A549 (cell line): ENCODE results near the gene ALPP. TPM values are rescaled to one million over a fixed set of nuclear protein-coding genes. Genes with fewer than 3 reads are reported as not detected.
"Not testable (repeated sequence)": the region's sequence is repeated elsewhere in the genome, so short reads cannot be mapped to it uniquely, and the experiment has no call there.

Experiments used
- ATAC-seq, 2 experiments: fragments of 200-7000 bp in 1 of 2; fragments of >200 bp in 1 of 2; cut with Nextera tagmentation in 1 of 2; cut with Tn5 transposase in 1 of 2; 3 replicates each; pipeline versions ENCODE4 v1.8.0 to v1.9.1; 2018 to 2020; ENCODE audit warnings: mild to moderate bottlenecking in 1 of 2, moderate library complexity in 1 of 2
- CTCF ChIA-PET: fragments of 300-600 bp; sonication (Branson Sonifier 250); formaldehyde crosslinking; extraction: SDS; loops from one replicate; lab custom pipeline; 2021; ENCODE audit warnings: antibody characterized with exemption, inconsistent platforms; lab: Yijun Ruan, JAX
- POLR2A ChIA-PET: fragments of 350-600 bp; formaldehyde crosslinking; extraction: SDS; loops from one replicate; lab custom pipeline; 2021; ENCODE audit warnings: antibody characterized with exemption, inconsistent platforms; lab: Yijun Ruan, JAX
- DNase-seq, 2 experiments: peaks; one replicate each; pipeline versions ENCODE4 v3.0.0 to v3.0.0-alpha.2; 2011 to 2016; ENCODE audit warnings: low read depth in 1 of 2, low spot score in 1 of 2
- FAIRE-seq: peaks from 2 replicates; lab custom pipeline; 2011; peaks lifted over from hg19 to GRCh38; lab: Jason Lieb, UNC
- H3K27ac ChIP-seq, 2 experiments: fragments of >200 bp; sonication (Bioruptor Twin); formaldehyde crosslinking; 3 replicates each; pipeline ENCODE4 v1.5.1; 2016 to 2017
- H3K4me1 ChIP-seq: fragments of >200 bp; sonication (Bioruptor Twin); formaldehyde crosslinking; 3 replicates; pipeline ENCODE4 v1.6.1; 2016
- H3K4me2 ChIP-seq: fragments of >200 bp; sonication (Bioruptor Twin); formaldehyde crosslinking; 3 replicates; pipeline ENCODE4 v1.6.1; 2016
- H3K4me3 ChIP-seq: fragments of >200 bp; sonication (Bioruptor Twin); formaldehyde crosslinking; 3 replicates; pipeline ENCODE4 v1.5.1; 2016
- H3K9me3 ChIP-seq: fragments of >200 bp; sonication (Bioruptor Twin); formaldehyde crosslinking; 3 replicates; pipeline ENCODE4 v1.6.1; 2016
- CEBPB ChIP-seq, 2 experiments: fragments of >200 bp in 1 of 2; sonication (Bioruptor Twin) in 1 of 2; formaldehyde crosslinking in 1 of 2; IDR thresholded peaks; 2 replicates each; pipeline ENCODE4 v1.6.1; 2012 to 2016
- EHF ChIP-seq: fragments of 250-450 bp; sonication (Bioruptor Pico); IDR thresholded peaks from 2 replicates; pipeline ENCODE4 v1.5.0; 2020; ENCODE audit warnings: mild to moderate bottlenecking
- ESRRA ChIP-seq: fragments of 150-350 bp; IDR thresholded peaks from 2 replicates; pipeline ENCODE4 v1.6.1; 2014; ENCODE audit warnings: mild to moderate bottlenecking, low read length, borderline replicate concordance
- FOSB ChIP-seq: fragments of 250-450 bp; sonication (Bioruptor Pico); IDR thresholded peaks from 2 replicates; pipeline ENCODE4 v1.5.0; 2020; ENCODE audit warnings: mild to moderate bottlenecking, moderate library complexity
- FOXS1 ChIP-seq: fragments of 250-450 bp; sonication (Bioruptor Pico); IDR thresholded peaks from 2 replicates; pipeline ENCODE4 v1.5.0; 2020; ENCODE audit warnings: mild to moderate bottlenecking, moderate library complexity
- GATA3 ChIP-seq: IDR thresholded peaks from 2 replicates; pipeline ENCODE4 v1.6.1; 2012; ENCODE audit warnings: borderline replicate concordance
- HDAC2 ChIP-seq: fragments of 200-600 bp; sonication (generic); IDR thresholded peaks from 2 replicates; pipeline ENCODE4 v1.6.1; 2016
- HES2 ChIP-seq: fragments of >200 bp; sonication (Bioruptor Twin); formaldehyde crosslinking; IDR thresholded peaks from 2 replicates; pipeline ENCODE4 v1.6.1; 2016
- HOXA7 ChIP-seq: fragments of 250-450 bp; sonication (Bioruptor Pico); IDR thresholded peaks from 2 replicates; pipeline ENCODE4 v1.5.0; 2020; ENCODE audit warnings: mild to moderate bottlenecking, moderate library complexity
- MAX ChIP-seq: IDR thresholded peaks from 2 replicates; pipeline ENCODE4 v1.6.1; 2012
- NFE2L2 ChIP-seq: fragments of 150-350 bp; conservative IDR thresholded peaks from 2 replicates; pipeline ENCODE4 v1.6.1; 2014; ENCODE audit warnings: low read length
- NPAS2 ChIP-seq: fragments of 250-450 bp; sonication (Bioruptor Pico); IDR thresholded peaks from 2 replicates; pipeline ENCODE4 v1.8.0; 2022; ENCODE audit warnings: mild to moderate bottlenecking, moderate library complexity, borderline replicate concordance
- NR3C1 ChIP-seq: fragments of >200 bp; sonication (Bioruptor Twin); formaldehyde crosslinking; IDR thresholded peaks from 3 replicates; pipeline ENCODE4 v1.6.1; 2017
- PBX3 ChIP-seq: IDR thresholded peaks from 2 replicates; pipeline ENCODE4 v1.6.1; 2012
- PHF8 ChIP-seq: fragments of 200-600 bp; sonication (generic); IDR thresholded peaks from 2 replicates; pipeline ENCODE4 v1.6.1; 2016; ENCODE audit warnings: low read depth, mild to moderate bottlenecking, antibody characterized with exemption, moderate library complexity, borderline replicate concordance
- RARB ChIP-seq: fragments of 250-450 bp; sonication (Bioruptor Pico); IDR thresholded peaks from 2 replicates; pipeline ENCODE4 v1.8.0; 2021; ENCODE audit warnings: mild to moderate bottlenecking, moderate library complexity
- RNF2 ChIP-seq: fragments of 200-600 bp; sonication (generic); IDR thresholded peaks from 2 replicates; pipeline ENCODE4 v1.6.1; 2016; ENCODE audit warnings: low read depth, mild to moderate bottlenecking, antibody characterized with exemption, moderate library complexity, borderline replicate concordance
- ZNF302 ChIP-seq: fragments of 250-450 bp; sonication (Bioruptor Pico); IDR thresholded peaks from 2 replicates; pipeline ENCODE4 v1.9.0; 2021; ENCODE audit warnings: inconsistent platforms, mild to moderate bottlenecking, moderate library complexity
- WGBS: methylation state at CpG from one replicate; pipeline ENCODE4 v1.1.6; 2017; ENCODE audit errors: missing lambda C conversion rate; 5-methylcytosine and 5-hydroxymethylcytosine counted together
- polyA plus RNA-seq, 4 experiments: library from polyadenylated mRNA; depleted of rRNA in 3 of 4; stranded (reverse); fragments of >200 nt; fragmentation: RNase III in 1 of 4; extraction: RNeasy Plus Mini Kit Qiagen cat#74134 plus additional on column Dnase treatment in 1 of 4; gene quantifications; 2 replicates in 3 of 4; 3 replicates in 1 of 4; pipeline ENCODE4 v1.2.3, GENCODE V29; 2011 to 2017

The ALPP gene
- polyA plus RNA-seq, 2 of the 4 experiments (the other 2 are of a cell fraction) = 0.10 to 0.31 TPM

- no peak for ATAC-seq
- POLR2A ChIA-PET = no interaction called here
- no peaks in the 10 kb centered on the region for H3K9me3 ChIP-seq
- no peak for TF ChIP-seq HES2
- TF ChIP-seq NR3C1 = no peak
- TF ChIP-seq HDAC2 = no peak
- no peak for TF ChIP-seq RNF2
- WGBS = 84% methylated on average over 4 of the region's 15 CpGs
- no peak overlapping the region for H3K4me3 ChIP-seq
- peaks cover 16% of the 10 kb centered on the region; the same call in 2 of the 3 replicates for H3K4me1 ChIP-seq
- DNase-seq = no peak
- FAIRE-seq = no peak
- CTCF ChIA-PET = interaction anchor here (0.7 kb wide), 2 partner anchors 17 to 121 kb away, joined by 3 read pairs; no protein-coding TSS in a partner anchor
- no peak overlapping the region for H3K4me2 ChIP-seq
- no peak overlapping the region for H3K27ac ChIP-seq
These were observed 9.2 kb upstream of the ALPP start for GRCh38 chr2:232369126-232369951.

- H3K4me3 ChIP-seq, POLR2A ChIA-PET, ATAC-seq, H3K27ac ChIP-seq, FAIRE-seq, H3K4me2 ChIP-seq, DNase-seq, H3K9me3 ChIP-seq: not testable (repeated sequence)
- peaks cover 16% of the 10 kb centered on the region; the same call in 2 of the 3 replicates for H3K4me1 ChIP-seq
- 64% methylated on average over 9 of the region's 12 CpGs for whole genome bisulfite sequencing
- CTCF ChIA-PET = interaction anchor here (0.7 kb wide), 1 partner anchor 16 kb away, joined by 3 read pairs; no protein-coding TSS in a partner anchor
These were observed 8.5 kb upstream of the ALPP start for GRCh38 chr2:232370007-232370406.

- Histone ChIP-seq H3K9me3 (no peaks in the 10 kb centered on the region), H3K4me3 (no peak overlapping the region), H3K4me1 (peaks cover 12% of the 10 kb centered on the region; the same call in 1 of the 3 replicates), H3K27ac (no peak overlapping the region), H3K4me2 (no peak overlapping the region)
- DNase-seq (no peak), FAIRE-seq (no peak), ATAC-seq (no peak)
- no peak for TF ChIP-seq NPAS2 (CRISPR knock-in tag)
- no peak for TF ChIP-seq ZNF302 (CRISPR knock-in tag)
- no peak for TF ChIP-seq NFE2L2
- TF ChIP-seq HOXA7 = no peak
- TF ChIP-seq EHF (CRISPR knock-in tag) = no peak
- no peak; a peak in 1 of 4 replicates for TF ChIP-seq CEBPB (IDR thresholded peaks at IDR 0.05)
- TF ChIP-seq ESRRA = no peak
- TF ChIP-seq FOXS1 (CRISPR knock-in tag) = no peak
- TF ChIP-seq FOSB = no peak
- no peak for TF ChIP-seq GATA3
- no peak for TF ChIP-seq MAX
- TF ChIP-seq HDAC2 = no peak
- no peak for TF ChIP-seq PBX3
- TF ChIP-seq RARB (CRISPR knock-in tag) = no peak
- no peak for TF ChIP-seq PHF8
- POLR2A ChIA-PET = no interaction called here
- WGBS = 77% methylated on average over 18 of the region's 18 CpGs
- CTCF ChIA-PET = interaction anchor here (0.5 to 1.5 kb wide), 7 partner anchors 32 to 637 kb away, joined by 3 to 4 read pairs (median 3); no protein-coding TSS in a partner anchor
These were observed 6.0 kb upstream of the ALPP start for GRCh38 chr2:232372231-232373208.
